Nucleus accumbens (tissue), 56 donors: ENCODE data around the gene MACO1.
"Not testable (repeated sequence)": the region's sequence is repeated elsewhere in the genome, so short reads cannot be mapped to it uniquely, and the experiment has no call there.

Experiments used
- DNase-seq, 56 donors: peaks; one replicate each; lab custom pipeline; 2025; lab: John Stamatoyannopoulos, UW

Gene MACO1

GRCh38 chr1:25484533-25484932 is 53.8 kb downstream of the MACO1 start:
- DNase-seq, result no peak

- no peak for DNase-seq
These were observed 55.1 kb downstream of the MACO1 start for GRCh38 chr1:25485536-25486411.

- DNase-seq, result peak in 3 of 56 donors; percentile 4 to 6 (median 5)
These were observed 55.9 kb downstream of the MACO1 start for GRCh38 chr1:25486602-25487001.

GRCh38 chr1:25487628-25488027 is 56.9 kb downstream of the MACO1 start:
- DNase-seq, result no peak

- no peak for DNase-seq
These were observed 61.6 kb downstream of the MACO1 start for GRCh38 chr1:25492323-25492722.

GRCh38 chr1:25494952-25495351 is 64.3 kb downstream of the MACO1 start:
- no peak for DNase-seq

- no peak for DNase-seq
These were observed 70.0 kb downstream of the MACO1 start for GRCh38 chr1:25500694-25501093.

- DNase-seq, result no peak
These were observed 70.8 kb downstream of the MACO1 start for GRCh38 chr1:25501235-25502058.

GRCh38 chr1:25502957-25503356 is 72.3 kb downstream of the MACO1 start:
- DNase-seq, result no peak

- peak in 13 of 56 donors; percentile 2 to 42 (median 16) for DNase-seq
These were observed 73.1 kb downstream of the MACO1 start for GRCh38 chr1:25503551-25504426.

- no peak for DNase-seq
These were observed 74.3 kb downstream of the MACO1 start for GRCh38 chr1:25504706-25505595.

- DNase-seq, result no peak
These were observed 75.1 kb downstream of the MACO1 start for GRCh38 chr1:25505656-25506385.

- DNase-seq, result not testable (repeated sequence)
These were observed 76.1 kb downstream of the MACO1 start for GRCh38 chr1:25506566-25507463.

- no peak for DNase-seq
These were observed 83.0 kb downstream of the MACO1 start for GRCh38 chr1:25513666-25514065.

- DNase-seq, result no peak
These were observed 84.3 kb downstream of the MACO1 start for GRCh38 chr1:25515033-25515432.

GRCh38 chr1:25516686-25517085 is 86.0 kb downstream of the MACO1 start:
- DNase-seq, result no peak

- peak in 1 of 56 donors; percentile 9 for DNase-seq
These were observed 87.0 kb downstream of the MACO1 start for GRCh38 chr1:25517476-25518394.
